Neuronal stem cell (in vitro differentiated cells): ENCODE results near the gene TTLL7.

Experiments
- DNase-seq: peaks from one replicate; pipeline ENCODE4 v3.0.0-alpha.2; 2013; ENCODE audit warnings: low spot score
- H2AFZ ChIP-seq: one replicate; pipeline ENCODE4 v1.6.1; 2013; ENCODE audit warnings: mild to moderate bottlenecking, low read length, inconsistent platforms
- H2AK5ac ChIP-seq: 2 replicates; pipeline ENCODE4 v1.6.1; 2013; ENCODE audit warnings: low read depth, mild to moderate bottlenecking, inconsistent platforms, low read length, moderate library complexity, mixed read lengths
- H2BK120ac ChIP-seq: 2 replicates; pipeline ENCODE4 v1.6.1; 2013; ENCODE audit warnings: low read depth, mild to moderate bottlenecking, inconsistent platforms, low read length, moderate library complexity, mixed read lengths
- H2BK12ac ChIP-seq: one replicate; pipeline ENCODE4 v1.6.1; 2013; ENCODE audit warnings: low read length, inconsistent platforms
- H2BK15ac ChIP-seq: 2 replicates; pipeline ENCODE4 v1.6.1; 2013; ENCODE audit warnings: mild to moderate bottlenecking, low read length, inconsistent platforms, mixed read lengths
- H2BK5ac ChIP-seq: one replicate; pipeline ENCODE4 v1.6.1; 2013; ENCODE audit warnings: inconsistent platforms, mild to moderate bottlenecking, low read length, moderate library complexity
- H3K14ac ChIP-seq: one replicate; pipeline ENCODE4 v1.6.1; 2013; ENCODE audit warnings: low read length, inconsistent platforms
- H3K18ac ChIP-seq: 2 replicates; pipeline ENCODE4 v1.6.1; 2013; ENCODE audit warnings: low read length, inconsistent platforms
- H3K23ac ChIP-seq: 2 replicates; pipeline ENCODE4 v1.6.1; 2013; ENCODE audit warnings: low read depth, mild to moderate bottlenecking, mixed read lengths, low read length, inconsistent platforms; ENCODE audit not compliant: poor library complexity
- H3K27ac ChIP-seq: replicated peaks from 3 replicates; pipeline ENCODE4 v1.5.1; 2013; ENCODE audit warnings: low read length, inconsistent platforms
- H3K27me3 ChIP-seq, 3 experiments: 2 replicates each; pipeline ENCODE4 v1.6.1; 2013; ENCODE audit warnings: low read length in 3 of 3, mild to moderate bottlenecking in 2 of 3, inconsistent platforms in 1 of 3, low read depth in 1 of 3, mixed read lengths in 1 of 3, moderate library complexity in 1 of 3; ENCODE audit not compliant: control insufficient read depth in 3 of 3, insufficient read depth in 3 of 3
- H3K36me3 ChIP-seq, 2 donors: replicated peaks in 1 of 2; 2 replicates each; pipeline ENCODE4 v1.6.1; 2013; ENCODE audit warnings: low read length in 2 of 2; ENCODE audit not compliant: control insufficient read depth in 2 of 2, insufficient read depth in 2 of 2
- H3K4ac ChIP-seq: 2 replicates; pipeline ENCODE4 v1.6.1; 2013; ENCODE audit warnings: inconsistent platforms, mild to moderate bottlenecking, low read length, moderate library complexity
- H3K4me1 ChIP-seq, 2 donors: 1 replicate in 1 of 2; 2 replicates in 1 of 2; pipeline ENCODE4 v1.6.1; 2013; ENCODE audit warnings: low read length in 2 of 2, low read depth in 1 of 2; ENCODE audit not compliant: control insufficient read depth in 2 of 2, insufficient read depth in 1 of 2
- H3K4me2 ChIP-seq: one replicate; pipeline ENCODE4 v1.6.1; 2013; ENCODE audit warnings: mild to moderate bottlenecking, low read length, inconsistent platforms; ENCODE audit not compliant: insufficient read depth, poor library complexity, severe bottlenecking
- H3K4me3 ChIP-seq, 2 donors: 2 replicates each; pipeline ENCODE4 v1.5.1; 2013; ENCODE audit warnings: low read length in 2 of 2, mild to moderate bottlenecking in 2 of 2, inconsistent platforms in 1 of 2, moderate library complexity in 1 of 2
- H3K79me1 ChIP-seq: one replicate; pipeline ENCODE4 v1.6.1; 2013; ENCODE audit warnings: low read depth, mild to moderate bottlenecking, inconsistent platforms, low read length, moderate library complexity
- H3K9ac ChIP-seq: one replicate; pipeline ENCODE4 v1.6.1; 2013; ENCODE audit warnings: mild to moderate bottlenecking, low read depth, low read length, inconsistent platforms; ENCODE audit not compliant: poor library complexity
- H3K9me3 ChIP-seq, 2 donors: replicated peaks in 1 of 2; 2 replicates each; pipeline versions ENCODE3 to v1.6.1; 2013; ENCODE audit warnings: low read length in 2 of 2, mild to moderate bottlenecking in 2 of 2, inconsistent platforms in 1 of 2, low read depth in 1 of 2, mixed read lengths in 1 of 2, moderate library complexity in 1 of 2; ENCODE audit not compliant: control insufficient read depth in 2 of 2, insufficient read depth in 1 of 2
- H4K8ac ChIP-seq: one replicate; pipeline ENCODE4 v1.6.1; 2013; ENCODE audit warnings: low read depth, mild to moderate bottlenecking, inconsistent platforms, low read length, moderate library complexity
- H4K91ac ChIP-seq: one replicate; pipeline ENCODE4 v1.6.1; 2013; ENCODE audit warnings: low read length, low read depth, mild to moderate bottlenecking, inconsistent platforms; ENCODE audit not compliant: poor library complexity
- WGBS, 2 donors: extraction: QIAGEN DNeasy Blood & Tissue Kit; methylation state at CpG; one replicate each; pipeline ENCODE4 v1.1.7; 2013; ENCODE audit warnings: missing lambda C conversion rate in 2 of 2, mixed read lengths in 1 of 2; ENCODE audit not compliant: insufficient read length in 2 of 2, insufficient replicate concordance in 1 of 2; ENCODE audit errors: extremely low coverage in 2 of 2; 5-methylcytosine and 5-hydroxymethylcytosine counted together

TTLL7 gene

GRCh38 chr1:83927061-83927460, 71.9 kb downstream of the TTLL7 start:
- H4K91ac ChIP-seq = no peak overlapping the region

GRCh38 chr1:83923553-83923952, 75.4 kb downstream of the TTLL7 start:
- no peak for DNase-seq
- no peak overlapping the region for H3K4me3 ChIP-seq
- H2BK15ac ChIP-seq = no peak overlapping the region
- H2BK12ac ChIP-seq = no peak overlapping the region
- H2BK5ac ChIP-seq = no peak overlapping the region
- H3K9me3 ChIP-seq = no peaks in the 10 kb centered on the region
- no peak overlapping the region for H3K9ac ChIP-seq
- no peak overlapping the region for H4K8ac ChIP-seq
- no peaks in the 10 kb centered on the region for H3K27me3 ChIP-seq
- no peaks in the 10 kb centered on the region for H3K79me1 ChIP-seq
- H3K14ac ChIP-seq = no peak overlapping the region
- peaks cover 0 to 3% of the 10 kb centered on the region in 2 donors for H3K4me1 ChIP-seq
- H3K36me3 ChIP-seq = peaks cover 0 to 2% of the 10 kb centered on the region in 2 donors
- no peak overlapping the region for H2BK120ac ChIP-seq
- H3K27ac ChIP-seq = no peak overlapping the region
- H2AK5ac ChIP-seq = no peak overlapping the region
- no peak overlapping the region for H3K4ac ChIP-seq
- H3K4me2 ChIP-seq = no peak overlapping the region
- H3K23ac ChIP-seq = no peak overlapping the region
- no peak overlapping the region for H2AFZ ChIP-seq
- H3K18ac ChIP-seq = no peak overlapping the region
- no CpG with 5 or more reads among the region's 2 CpGs for WGBS, 2 donors
- no peak overlapping the region for H4K91ac ChIP-seq

More at GRCh38 chr1:83927061-83927460, 71.9 kb downstream of the TTLL7 start:
- Histone ChIP-seq H3K27me3 (no peaks in the 10 kb centered on the region), H3K9me3 (no peaks in the 10 kb centered on the region), H2BK12ac (no peak overlapping the region), H3K79me1 (no peaks in the 10 kb centered on the region), H3K27ac (no peak overlapping the region), H3K14ac (no peak overlapping the region), H2BK15ac (no peak overlapping the region), H3K4me1 (peaks cover 0 to 3% of the 10 kb centered on the region in 2 donors), H2BK5ac (no peak overlapping the region), H3K9ac (no peak overlapping the region), H3K4ac (no peak overlapping the region), H2AFZ (no peak overlapping the region), H3K4me2 (no peak overlapping the region), H3K23ac (no peak overlapping the region), H2BK120ac (no peak overlapping the region), H3K4me3 (no peak overlapping the region), H3K18ac (no peak overlapping the region), H2AK5ac (no peak overlapping the region), H4K8ac (no peak overlapping the region), H3K36me3 (no peaks in the 10 kb centered on the region)
- DNase-seq = no peak

- Histone ChIP-seq H2AK5ac (no peak overlapping the region), H3K9me3 (no peaks in the 10 kb centered on the region), H3K14ac (no peak overlapping the region), H2BK120ac (no peak overlapping the region), H3K4me1 (no peaks in the 10 kb centered on the region), H3K4me2 (no peak overlapping the region), H3K79me1 (no peaks in the 10 kb centered on the region), H4K91ac (no peak overlapping the region), H3K4ac (no peak overlapping the region), H3K23ac (no peak overlapping the region), H3K18ac (no peak overlapping the region), H4K8ac (no peak overlapping the region), H3K4me3 (no peak overlapping the region), H3K27ac (no peak overlapping the region), H2BK15ac (no peak overlapping the region), H3K36me3 (peaks cover 0 to 2% of the 10 kb centered on the region in 2 donors), H3K9ac (no peak overlapping the region), H3K27me3 (no peaks in the 10 kb centered on the region), H2AFZ (no peak overlapping the region), H2BK12ac (no peak overlapping the region), H2BK5ac (no peak overlapping the region)
- no CpG with 5 or more reads among the region's 1 CpG for WGBS, 2 donors
- no peak for DNase-seq
Measured at GRCh38 chr1:83922431-83922830, 76.5 kb downstream of the TTLL7 start.

- Histone ChIP-seq H3K4ac (no peak overlapping the region), H3K4me1 (no peaks in the 10 kb centered on the region), H3K4me2 (no peak overlapping the region), H3K27ac (no peak overlapping the region), H3K4me3 (no peak overlapping the region), H2BK120ac (no peak overlapping the region), H4K91ac (no peak overlapping the region), H3K9me3 (no peaks in the 10 kb centered on the region), H3K79me1 (no peaks in the 10 kb centered on the region), H2BK12ac (no peak overlapping the region), H3K27me3 (no peaks in the 10 kb centered on the region), H2AK5ac (no peak overlapping the region), H2BK5ac (no peak overlapping the region), H2BK15ac (no peak overlapping the region), H3K36me3 (peaks cover 0 to 2% of the 10 kb centered on the region in 2 donors), H3K18ac (no peak overlapping the region), H3K23ac (no peak overlapping the region), H3K14ac (no peak overlapping the region), H2AFZ (no peak overlapping the region), H4K8ac (no peak overlapping the region), H3K9ac (no peak overlapping the region)
- DNase-seq = no peak
- WGBS, 2 donors = no CpG with 5 or more reads among the region's 1 CpG
Measured at GRCh38 chr1:83920320-83920719, 78.6 kb downstream of the TTLL7 start.
